PC-3 (cell line): Measurements from ENCODE around the gene MPV17L. TPM values are rescaled to one million over a fixed set of nuclear protein-coding genes. Genes with fewer than 3 reads are reported as not detected.
"Not testable (repeated sequence)": the region's sequence is repeated elsewhere in the genome, so short reads cannot be mapped to it uniquely, and the experiment has no call there.

Experiments used
- ATAC-seq: fragments of 200-7000 bp; cut with Tn5 transposase; 2 replicates; pipeline ENCODE4 v1.9.1; 2020; ENCODE audit warnings: mild to moderate bottlenecking, moderate library complexity
- BruUV-seq: library from RNA; stranded (reverse); fragments of 400-500 nt; replicated peaks from 2 replicates; lab custom pipeline; 2021; lab: Mats Ljungman, UMichigan
- CTCF ChIA-PET: fragments of 300-600 bp; sonication (Branson Sonifier 250); formaldehyde crosslinking; loops from one replicate; lab custom pipeline; 2022; ENCODE audit warnings: antibody characterized with exemption; lab: Charles Lee
- POLR2A ChIA-PET: fragments of 300-600 bp; sonication (Branson Sonifier 250); formaldehyde crosslinking; loops from one replicate; lab custom pipeline; 2022; ENCODE audit warnings: antibody characterized with exemption; ENCODE audit not compliant: unreplicated experiment; lab: Charles Lee
- DNase-seq: peaks from one replicate; pipeline ENCODE4 v3.0.0-alpha.2; 2015
- H2AFZ ChIP-seq: fragments of 300-600 bp; sonication (generic); 2 replicates; pipeline ENCODE4 v1.6.0; 2016; ENCODE audit warnings: antibody characterized with exemption, low read length
- H3F3A ChIP-seq: fragments of 300-600 bp; sonication (generic); one replicate; pipeline ENCODE4 v1.6.0; 2017; ENCODE audit warnings: antibody characterized with exemption, low read length, control low read depth, mild to moderate bottlenecking; ENCODE audit not compliant: unreplicated experiment
- H3K27ac ChIP-seq: fragments of 300-600 bp; sonication (generic); 2 replicates; pipeline ENCODE4 v1.5.1; 2016; ENCODE audit warnings: mild to moderate bottlenecking, low read length
- H3K27me3 ChIP-seq: fragments of 300-600 bp; sonication (generic); 2 replicates; pipeline ENCODE4 v1.6.1; 2016; ENCODE audit warnings: low read length, mixed read lengths
- H3K36me3 ChIP-seq: fragments of 300-600 bp; sonication (generic); 2 replicates; pipeline ENCODE4 v1.6.1; 2016; ENCODE audit warnings: low read depth, mixed run types, low read length, mixed read lengths
- H3K4me1 ChIP-seq: fragments of 300-600 bp; sonication (generic); 2 replicates; pipeline ENCODE4 v1.5.1; 2016; ENCODE audit warnings: low read length; ENCODE audit not compliant: insufficient read depth
- H3K4me2 ChIP-seq: fragments of 300-600 bp; sonication (generic); 2 replicates; pipeline ENCODE4 v1.6.0; 2016; ENCODE audit warnings: low read length
- H3K4me3 ChIP-seq: fragments of 300-600 bp; sonication (generic); 2 replicates; pipeline ENCODE4 v1.5.1; 2016; ENCODE audit warnings: mild to moderate bottlenecking, low read length, mixed read lengths
- H3K79me2 ChIP-seq: fragments of 300-600 bp; sonication (generic); 2 replicates; pipeline ENCODE4 v1.6.1; 2017; ENCODE audit warnings: low read length, mixed read lengths
- H3K9ac ChIP-seq: fragments of 300-600 bp; sonication (generic); 2 replicates; pipeline ENCODE4 v1.6.0; 2016; ENCODE audit warnings: mild to moderate bottlenecking, low read length
- H3K9me2 ChIP-seq: fragments of 300-600 bp; sonication (generic); replicated peaks from 2 replicates; pipeline ENCODE4 v1.6.1; 2016; ENCODE audit warnings: mixed run types, low read length, mixed read lengths
- H3K9me3 ChIP-seq: fragments of 300-600 bp; sonication (generic); 2 replicates; pipeline ENCODE4 v1.6.1; 2016; ENCODE audit warnings: low read length, mixed read lengths
- H4K20me1 ChIP-seq: fragments of 300-600 bp; sonication (generic); 2 replicates; pipeline ENCODE4 v1.6.1; 2016; ENCODE audit warnings: low read length, mixed read lengths
- CTCF ChIP-seq: fragments of 300-600 bp; sonication (generic); conservative IDR thresholded peaks from 2 replicates; pipeline ENCODE4 v1.5.1; 2017; ENCODE audit warnings: antibody characterized with exemption, low read depth, mild to moderate bottlenecking, low read length
- EZH2 ChIP-seq: fragments of 300-600 bp; sonication (generic); IDR thresholded peaks from one replicate; pipeline ENCODE4 v1.6.1; 2017; ENCODE audit warnings: antibody characterized with exemption, mild to moderate bottlenecking, low read length; ENCODE audit not compliant: unreplicated experiment
- EZH2phosphoT487 ChIP-seq: fragments of 300-600 bp; sonication (generic); IDR thresholded peaks from 2 replicates; pipeline ENCODE4 v1.6.1; 2018; ENCODE audit warnings: mild to moderate bottlenecking, antibody characterized with exemption, low read length, borderline replicate concordance
- intact Hi-C: fragments of 100-400 bp; cut with micrococcal nuclease; formaldehyde crosslinking; loops from 2 replicates; pipeline ENCODE4 v1.9.0; 2023
- total RNA-seq: library from RNA; depleted of rRNA; stranded (reverse); fragments of >200 nt; gene quantifications from 2 replicates; pipeline ENCODE4 v1.2.3, GENCODE V29; 2014

Gene MPV17L
- total RNA-seq, 1 experiment from 2014 or later: 6.0 TPM

- Histone ChIP-seq H2AFZ (no peak overlapping the region), H3K9ac (no peak overlapping the region), H4K20me1 (no peaks in the 10 kb centered on the region), H3K4me3 (no peak overlapping the region), H3K9me3 (no peaks in the 10 kb centered on the region), H3F3A (no peaks in the 10 kb centered on the region), H3K27me3 (no peaks in the 10 kb centered on the region), H3K9me2 (no peaks in the 10 kb centered on the region), H3K4me2 (no peak overlapping the region), H3K36me3 (no peaks in the 10 kb centered on the region), H3K4me1 (peaks cover 3% of the 10 kb centered on the region; the same call in 1 of the 2 replicates), H3K79me2 (no peaks in the 10 kb centered on the region), H3K27ac (no peak overlapping the region)
- intact Hi-C loops: loop anchor here (5.0 kb wide), 1 partner anchor 41 kb away; no protein-coding TSS in a partner anchor
- DNase-seq: no peak
- no peak for ATAC-seq
- no peak for TF ChIP-seq EZH2phosphoT487
- no peak for TF ChIP-seq CTCF
- TF ChIP-seq EZH2: no peak
- CTCF ChIA-PET: no interaction called here
- POLR2A ChIA-PET: no interaction called here
- no TSS peak for BruUV-seq
Observed at GRCh38 chr16:15425861-15426260, 30.3 kb downstream of the MPV17L start.

DNA sequence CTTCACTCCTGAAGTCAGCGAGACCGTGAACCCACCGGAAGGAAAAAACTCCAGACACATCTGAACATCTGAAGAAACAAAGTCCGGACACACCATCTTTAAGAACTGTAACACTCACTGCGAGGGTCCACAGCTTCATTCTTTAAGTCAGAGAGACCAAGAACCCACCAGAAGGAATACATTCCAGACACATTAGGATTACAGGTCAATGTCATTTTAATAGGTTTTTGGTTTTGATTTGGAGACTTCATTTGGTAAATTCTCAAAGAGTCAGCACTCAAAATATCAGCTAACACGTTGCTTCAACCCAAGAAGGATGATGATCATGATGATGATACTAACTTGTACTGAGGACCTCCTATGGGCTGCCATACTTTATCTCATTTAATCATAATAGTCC lies 31.2 kb downstream of the MPV17L start:
- no peak for DNase-seq
- H2AFZ ChIP-seq: no peak overlapping the region
- H3K9me2 ChIP-seq: no peaks in the 10 kb centered on the region
- intact Hi-C loops: loop anchor here (5.0 kb wide), 1 partner anchor 41 kb away; no protein-coding TSS in a partner anchor
- no peaks in the 10 kb centered on the region for H3K79me2 ChIP-seq
- no peak overlapping the region for H3K27ac ChIP-seq
- no TSS peak for BruUV-seq
- ATAC-seq: no peak
- no peaks in the 10 kb centered on the region for H3K27me3 ChIP-seq
- ChIA-PET CTCF (no interaction called here), POLR2A (interaction anchor here (0.6 kb wide), 1 partner anchor 14 kb away, joined by 4 read pairs; no protein-coding TSS in a partner anchor)
- no peaks in the 10 kb centered on the region for H4K20me1 ChIP-seq
- TF ChIP-seq CTCF (no peak), EZH2phosphoT487 (no peak), EZH2 (no peak)
- no peaks in the 10 kb centered on the region for H3K36me3 ChIP-seq
- H3K4me2 ChIP-seq: no peak overlapping the region
- H3K4me1 ChIP-seq: peaks cover 3% of the 10 kb centered on the region; the same call in 1 of the 2 replicates
- no peaks in the 10 kb centered on the region for H3K9me3 ChIP-seq
- H3K9ac ChIP-seq: no peak overlapping the region
- H3K4me3 ChIP-seq: no peak overlapping the region
- no peaks in the 10 kb centered on the region for H3F3A ChIP-seq

GRCh38 chr16:15427648-15428239 lies 32.2 kb downstream of the MPV17L start:
- H4K20me1 ChIP-seq: no peaks in the 10 kb centered on the region
- no peaks in the 10 kb centered on the region for H3F3A ChIP-seq
- no peaks in the 10 kb centered on the region for H3K36me3 ChIP-seq
- H3K4me3 ChIP-seq: no peak overlapping the region; the same call in 1 of the 2 replicates
- intact Hi-C loops: loop anchor here (5.0 kb wide), 1 partner anchor 40 kb away; no protein-coding TSS in a partner anchor
- no peak for TF ChIP-seq EZH2
- peak; percentile 72 for TF ChIP-seq CTCF
- ChIA-PET CTCF (interaction anchor here (0.6 to 1.0 kb wide), 4 partner anchors 40 to 215 kb away, joined by 4 to 8 read pairs (median 6); partner anchors contain the start of gene MARF1), POLR2A (no interaction called here)
- H3K27me3 ChIP-seq: no peaks in the 10 kb centered on the region
- peak overlapping the region; percentile 88 for H2AFZ ChIP-seq
- H3K9me3 ChIP-seq: no peaks in the 10 kb centered on the region
- H3K4me2 ChIP-seq: peak overlapping the region; percentile 76
- ATAC-seq: peak; percentile 76
- DNase-seq: peak; percentile 68
- H3K9ac ChIP-seq: no peak overlapping the region
- no peaks in the 10 kb centered on the region for H3K79me2 ChIP-seq
- peaks cover 3% of the 10 kb centered on the region; the same call in 1 of the 2 replicates for H3K4me1 ChIP-seq
- no TSS peak for BruUV-seq
- peak overlapping the region; percentile 48; the same call in 1 of the 2 replicates for H3K27ac ChIP-seq
- no peaks in the 10 kb centered on the region for H3K9me2 ChIP-seq

DNA sequence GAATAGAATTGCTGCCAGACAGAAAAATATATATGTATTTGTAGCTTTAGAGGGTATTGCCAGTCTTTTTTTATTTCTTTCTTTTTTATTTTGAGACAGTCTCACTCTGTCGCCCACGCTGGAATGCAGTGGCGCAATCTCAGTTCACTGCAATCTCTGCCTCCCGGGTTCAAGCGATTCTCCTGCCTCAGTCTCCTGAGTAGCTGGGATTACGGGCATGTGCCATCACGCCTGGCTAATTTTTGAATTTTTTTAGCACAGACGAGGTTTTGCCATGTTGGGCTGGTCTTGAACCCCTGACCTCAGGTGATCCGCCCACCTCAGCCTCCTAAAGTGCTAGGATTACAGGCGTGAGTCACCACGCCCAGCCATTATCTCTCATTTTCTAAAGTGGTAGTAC lies 35.3 kb downstream of the MPV17L start:
- CTCF ChIA-PET, intact Hi-C loops, DNase-seq, H3K9me3 ChIP-seq, POLR2A ChIA-PET, H3K79me2 ChIP-seq, H3K27ac ChIP-seq, H3K9ac ChIP-seq, H2AFZ ChIP-seq, ATAC-seq, H3K36me3 ChIP-seq, H3K27me3 ChIP-seq, H3K4me3 ChIP-seq, H3F3A ChIP-seq, H3K9me2 ChIP-seq, H3K4me1 ChIP-seq, BruUV-seq, H3K4me2 ChIP-seq, H4K20me1 ChIP-seq: not testable (repeated sequence)
